Choroid plexus epithelial cell (primary cell): ENCODE measurements around the gene SOX10.
"Not testable (repeated sequence)": the region's sequence is repeated elsewhere in the genome, so short reads cannot be mapped to it uniquely, and the experiment has no call there.

ENCODE experiments used
- DNase-seq: peaks from one replicate; pipeline ENCODE4 v3.0.0-alpha.2; 2010; ENCODE audit warnings: low read depth
- H3K4me3 ChIP-seq: 2 replicates; pipeline ENCODE4 v1.5.1; 2011; ENCODE audit warnings: low read depth, mild to moderate bottlenecking, control low read depth, low read length, moderate library complexity
- CTCF ChIP-seq: conservative IDR thresholded peaks from 2 replicates; pipeline ENCODE4 v1.5.1; 2011; ENCODE audit warnings: low read depth, mild to moderate bottlenecking, control low read depth, inconsistent platforms, low read length, moderate library complexity

Gene SOX10

GRCh38 chr22:37954686-37955085 is 29.7 kb downstream of the SOX10 start:
- no peak for TF ChIP-seq CTCF
- no peak for DNase-seq
- H3K4me3 ChIP-seq = no peak overlapping the region

GRCh38 chr22:37953437-37954179 is 30.7 kb downstream of the SOX10 start, which contains the start of the genes C22orf23 and POLR2F:
Gene C22orf23 (minus strand): TSS chr22:37953601. CDS start chr22:37953149, 452 bp downstream.
Gene POLR2F (plus strand): TSS chr22:37953699. CDS start chr22:37953788, 89 bp downstream.
- DNase-seq = peak; percentile 96
- peak within 1 kb of the TSS; percentile 99 for H3K4me3 ChIP-seq
- TF ChIP-seq CTCF = no peak

- no peak for TF ChIP-seq CTCF
- H3K4me3 ChIP-seq = peak overlapping the region; percentile 99
- no peak for DNase-seq
Observed at GRCh38 chr22:37953062-37953436, 31.3 kb downstream of the SOX10 start.

- peak overlapping the region; percentile 99 for H3K4me3 ChIP-seq
- DNase-seq = not testable (repeated sequence)
Observed at GRCh38 chr22:37952629-37953028, 31.7 kb downstream of the SOX10 start.

- DNase-seq = peak; percentile 31
- H3K4me3 ChIP-seq = no peak overlapping the region
- TF ChIP-seq CTCF = peak; percentile 13
Observed at GRCh38 chr22:37951305-37951704, 33.0 kb downstream of the SOX10 start.

GRCh38 chr22:37947142-37947795 is 37.1 kb downstream of the SOX10 start:
- not testable (repeated sequence) for DNase-seq, H3K4me3 ChIP-seq

- H3K4me3 ChIP-seq, DNase-seq: not testable (repeated sequence)
Observed at GRCh38 chr22:37944423-37944822, 39.9 kb downstream of the SOX10 start.

GRCh38 chr22:37943825-37944198 is 40.5 kb downstream of the SOX10 start:
- no peak for DNase-seq
- no peak for TF ChIP-seq CTCF
- H3K4me3 ChIP-seq = no peak overlapping the region
